ENCODE data around the gene ERC1.
A peak's percentile ranks its signal among the peaks of the same experiment; 100 is the strongest.

Gene ERC1

GRCh38 chr12:1391722-1392121 is 400.7 kb downstream of the ERC1 start:
- no peak for DNase-seq (ENCODE audit: low read depth)

GRCh38 chr12:1395421-1395955 is 404.5 kb downstream of the ERC1 start:
- no peak for DNase-seq (ENCODE audit: low read depth)

GRCh38 chr12:1398673-1399072 is 407.6 kb downstream of the ERC1 start:
- peak; percentile 53 for DNase-seq (ENCODE audit: low read depth)

- DNase-seq (ENCODE audit: low read depth): no peak
These were observed 410.9 kb downstream of the ERC1 start for GRCh38 chr12:1401891-1402290.

GRCh38 chr12:1403417-1403816 is 412.4 kb downstream of the ERC1 start:
- DNase-seq (ENCODE audit: low read depth): no peak

GRCh38 chr12:1405619-1406018 is 414.6 kb downstream of the ERC1 start:
- DNase-seq (ENCODE audit: low read depth): no peak

GRCh38 chr12:1410794-1411193 is 419.8 kb downstream of the ERC1 start:
- DNase-seq (ENCODE audit: low read depth): no peak

- DNase-seq (ENCODE audit: low read depth): no peak
These were observed 422.9 kb downstream of the ERC1 start for GRCh38 chr12:1413930-1414329.

GRCh38 chr12:1418144-1418543 is 427.1 kb downstream of the ERC1 start:
- no peak for DNase-seq (ENCODE audit: low read depth)

- DNase-seq (ENCODE audit: low read depth): no peak
These were observed 428.9 kb downstream of the ERC1 start for GRCh38 chr12:1419849-1420371.

- DNase-seq (ENCODE audit: low read depth): no peak
These were observed 430.2 kb downstream of the ERC1 start for GRCh38 chr12:1421091-1421846.

- DNase-seq (ENCODE audit: low read depth): no peak
These were observed 431.7 kb downstream of the ERC1 start for GRCh38 chr12:1422604-1423315.

- DNase-seq (ENCODE audit: low read depth): no peak
These were observed 433.8 kb downstream of the ERC1 start for GRCh38 chr12:1424674-1425395.

GRCh38 chr12:1425396-1425729 is 434.3 kb downstream of the ERC1 start:
- DNase-seq (ENCODE audit: low read depth): no peak

- no peak for DNase-seq (ENCODE audit: low read depth)
These were observed 437.6 kb downstream of the ERC1 start for GRCh38 chr12:1428671-1429070.

GRCh38 chr12:1429980-1430379 is 439.0 kb downstream of the ERC1 start:
- peak; percentile 95 for DNase-seq (ENCODE audit: low read depth)

- DNase-seq (ENCODE audit: low read depth): no peak
These were observed 443.4 kb downstream of the ERC1 start for GRCh38 chr12:1434296-1434955.

- no peak for DNase-seq (ENCODE audit: low read depth)
These were observed 444.0 kb downstream of the ERC1 start for GRCh38 chr12:1435044-1435443.

GRCh38 chr12:1435456-1435855 is 444.4 kb downstream of the ERC1 start:
- DNase-seq (ENCODE audit: low read depth): peak; percentile 35

GRCh38 chr12:1436015-1436414 is 445.0 kb downstream of the ERC1 start:
- DNase-seq (ENCODE audit: low read depth): no peak

GRCh38 chr12:1436981-1437380 is 446.0 kb downstream of the ERC1 start:
- no peak for DNase-seq (ENCODE audit: low read depth)

GRCh38 chr12:1439201-1439600 is 448.2 kb downstream of the ERC1 start:
- DNase-seq (ENCODE audit: low read depth): no peak

Data from HS-27A (cell line).